ENCODE data around the gene PRIM2. TPM values are rescaled to one million over a fixed set of nuclear protein-coding genes. Genes with fewer than 3 reads are reported as not detected.
"Not testable (repeated sequence)": the region's sequence is repeated elsewhere in the genome, so short reads cannot be mapped to it uniquely, and the experiment has no call there.

Gene PRIM2
- total RNA-seq = 10.5 TPM

GRCh38 chr6:57317060-57317943 is at the start of gene PRIM2:
Gene PRIM2 (plus strand): TSS chr6:57317630. CDS start chr6:57318446, 816 bp downstream.
- peak; percentile 87 for DNase-seq (ENCODE audit: low spot score)

- no peak for DNase-seq (ENCODE audit: low spot score)
These were observed 49.2 kb upstream of the PRIM2 start for GRCh38 chr6:57268294-57268640.

- not testable (repeated sequence) for DNase-seq (ENCODE audit: low spot score)
These were observed 43.2 kb upstream of the PRIM2 start for GRCh38 chr6:57274113-57274824.

GRCh38 chr6:57275384-57275783 is 42.0 kb upstream of the PRIM2 start:
- DNase-seq (ENCODE audit: low spot score) = no peak

- no peak for DNase-seq (ENCODE audit: low spot score)
These were observed 40.5 kb upstream of the PRIM2 start for GRCh38 chr6:57276946-57277345.

- DNase-seq (ENCODE audit: low spot score) = no peak
These were observed 38.9 kb upstream of the PRIM2 start for GRCh38 chr6:57278570-57278969.

- no peak for DNase-seq (ENCODE audit: low spot score)
These were observed 38.4 kb upstream of the PRIM2 start for GRCh38 chr6:57279013-57279412.

GRCh38 chr6:57283106-57283505 is 34.3 kb upstream of the PRIM2 start:
- DNase-seq (ENCODE audit: low spot score) = no peak

- DNase-seq (ENCODE audit: low spot score) = no peak
These were observed 33.4 kb upstream of the PRIM2 start for GRCh38 chr6:57283911-57284455.

- DNase-seq (ENCODE audit: low spot score) = peak; percentile 30
These were observed 29.3 kb upstream of the PRIM2 start for GRCh38 chr6:57288136-57288535.

GRCh38 chr6:57293472-57293871 is 24.0 kb upstream of the PRIM2 start:
- DNase-seq (ENCODE audit: low spot score) = not testable (repeated sequence)

GRCh38 chr6:57294862-57295445 is 22.5 kb upstream of the PRIM2 start:
- no peak for DNase-seq (ENCODE audit: low spot score)

- no peak for DNase-seq (ENCODE audit: low spot score)
These were observed 19.9 kb upstream of the PRIM2 start for GRCh38 chr6:57297505-57297904.

- no peak for DNase-seq (ENCODE audit: low spot score)
These were observed 18.7 kb upstream of the PRIM2 start for GRCh38 chr6:57298741-57299140.

- no peak for DNase-seq (ENCODE audit: low spot score)
These were observed 15.7 kb upstream of the PRIM2 start for GRCh38 chr6:57301757-57302156.

- no peak for DNase-seq (ENCODE audit: low spot score)
These were observed 15.0 kb upstream of the PRIM2 start for GRCh38 chr6:57302477-57302876.

GRCh38 chr6:57303931-57304681 is 13.3 kb upstream of the PRIM2 start:
- no peak for DNase-seq (ENCODE audit: low spot score)

- peak; percentile 16 for DNase-seq (ENCODE audit: low spot score)
These were observed 12.3 kb upstream of the PRIM2 start for GRCh38 chr6:57305107-57305506.

GRCh38 chr6:57305761-57306160 is 11.7 kb upstream of the PRIM2 start:
- DNase-seq (ENCODE audit: low spot score) = no peak

- DNase-seq (ENCODE audit: low spot score) = no peak
These were observed 11.2 kb upstream of the PRIM2 start for GRCh38 chr6:57306273-57306672.

- no peak for DNase-seq (ENCODE audit: low spot score)
These were observed 9.6 kb upstream of the PRIM2 start for GRCh38 chr6:57307850-57308249.

- not testable (repeated sequence) for DNase-seq (ENCODE audit: low spot score)
These were observed 8.7 kb upstream of the PRIM2 start for GRCh38 chr6:57308755-57309154.

Measured in mucosa of gallbladder (tissue), 1 donor.